Body of pancreas (tissue), 4 donors: ENCODE measurements around the gene CCDC195.

Source experiments
- POLR2A ChIP-seq, 3 donors: fragments of 450-650 bp; IDR thresholded peaks; one replicate each; pipeline ENCODE4 v1.6.1; 2016; ENCODE audit warnings: antibody characterized with exemption in 3 of 3, mild to moderate bottlenecking in 2 of 3
- TF ChIP-seq, protein P1 (sequence below), 7 experiments: fragments of 450-650 bp in 4 of 7; fragments of 200-600 bp in 3 of 7; sonication (generic) in 3 of 7; IDR thresholded peaks; one replicate each; pipeline ENCODE4 v1.5.1; 2016 to 2019; ENCODE audit warnings: antibody characterized with exemption in 7 of 7

GRCh38 chr2:224671731-224672130 lies 44.4 kb downstream of the CCDC195 start:
- TF ChIP-seq, protein P1, sequence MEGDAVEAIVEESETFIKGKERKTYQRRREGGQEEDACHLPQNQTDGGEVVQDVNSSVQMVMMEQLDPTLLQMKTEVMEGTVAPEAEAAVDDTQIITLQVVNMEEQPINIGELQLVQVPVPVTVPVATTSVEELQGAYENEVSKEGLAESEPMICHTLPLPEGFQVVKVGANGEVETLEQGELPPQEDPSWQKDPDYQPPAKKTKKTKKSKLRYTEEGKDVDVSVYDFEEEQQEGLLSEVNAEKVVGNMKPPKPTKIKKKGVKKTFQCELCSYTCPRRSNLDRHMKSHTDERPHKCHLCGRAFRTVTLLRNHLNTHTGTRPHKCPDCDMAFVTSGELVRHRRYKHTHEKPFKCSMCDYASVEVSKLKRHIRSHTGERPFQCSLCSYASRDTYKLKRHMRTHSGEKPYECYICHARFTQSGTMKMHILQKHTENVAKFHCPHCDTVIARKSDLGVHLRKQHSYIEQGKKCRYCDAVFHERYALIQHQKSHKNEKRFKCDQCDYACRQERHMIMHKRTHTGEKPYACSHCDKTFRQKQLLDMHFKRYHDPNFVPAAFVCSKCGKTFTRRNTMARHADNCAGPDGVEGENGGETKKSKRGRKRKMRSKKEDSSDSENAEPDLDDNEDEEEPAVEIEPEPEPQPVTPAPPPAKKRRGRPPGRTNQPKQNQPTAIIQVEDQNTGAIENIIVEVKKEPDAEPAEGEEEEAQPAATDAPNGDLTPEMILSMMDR (IDR thresholded peaks at IDR 0.05), result no peak
- TF ChIP-seq POLR2A (IDR thresholded peaks at IDR 0.05), result no peak
